ENCODE results near the gene TM9SF4.

TM9SF4 gene

GRCh38 chr20:32213870-32214269, 104.4 kb downstream of the TM9SF4 start:
- no peak for DNase-seq

DNA sequence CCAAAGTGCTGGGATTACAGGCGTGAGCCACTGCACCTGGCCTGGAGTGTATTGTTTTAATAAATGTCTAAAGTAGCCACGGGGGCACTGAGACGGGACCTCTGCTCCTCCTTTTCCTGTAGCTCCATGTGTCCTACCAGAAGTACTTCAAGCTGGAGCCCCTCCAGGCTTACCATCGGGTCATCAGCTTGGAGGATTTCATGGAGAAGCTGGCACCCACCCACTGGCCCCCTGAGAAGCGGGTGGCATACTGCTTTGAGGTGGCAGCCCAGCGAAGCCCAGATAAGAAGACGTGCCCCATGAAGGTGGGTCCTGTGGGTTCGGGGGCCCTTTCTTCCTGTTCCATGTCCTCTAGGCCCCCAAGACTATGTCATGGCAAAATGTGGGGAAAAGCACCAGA, 105.6 kb downstream of the TM9SF4 start:
- no peak for DNase-seq

- no peak for DNase-seq
Observed at GRCh38 chr20:32215729-32216128, 106.2 kb downstream of the TM9SF4 start.

DNA sequence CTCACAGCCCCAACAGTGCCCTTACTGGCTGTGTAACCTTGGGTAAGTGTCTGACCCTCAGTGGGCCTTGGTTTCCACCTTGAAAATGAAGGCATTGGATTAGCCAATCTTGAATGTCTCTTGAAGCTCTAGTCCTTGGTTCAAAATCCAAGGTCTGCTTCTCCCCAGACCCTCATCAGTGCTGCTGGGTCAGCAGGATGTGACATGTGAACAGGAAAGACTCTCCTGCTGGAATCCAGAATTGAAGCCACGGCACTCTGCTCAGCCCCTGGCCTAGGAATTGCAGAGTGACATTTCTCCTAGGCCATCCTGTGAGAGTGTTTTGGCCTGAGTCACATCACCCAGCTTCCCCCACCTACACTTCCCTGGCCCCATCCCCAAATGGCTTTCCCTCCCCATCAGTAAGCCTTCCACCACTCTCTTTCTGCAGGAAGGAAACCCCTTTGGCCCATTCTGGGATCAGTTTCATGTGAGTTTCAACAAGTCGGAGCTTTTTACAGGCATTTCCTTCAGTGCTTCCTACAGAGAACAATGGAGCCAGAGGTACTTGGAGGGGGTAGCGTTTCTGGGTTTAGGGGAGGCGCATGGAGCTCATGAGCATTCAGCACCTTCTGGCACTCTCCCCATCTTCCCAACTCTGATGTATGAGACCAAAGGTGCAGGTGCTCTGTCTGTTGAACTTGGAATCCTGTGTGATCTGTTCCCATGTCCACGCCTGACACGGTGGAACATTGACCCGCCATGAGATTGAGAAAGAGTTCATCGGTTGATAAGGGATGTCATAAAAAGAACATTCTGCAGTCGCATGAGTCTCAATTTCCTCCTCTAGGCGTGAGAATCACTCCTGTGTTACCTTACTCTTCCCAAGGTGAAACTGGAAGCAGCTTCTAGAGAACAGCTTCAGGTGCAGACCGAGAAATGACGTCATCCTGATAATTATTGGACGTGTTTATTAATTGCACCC, 106.9 kb downstream of the TM9SF4 start:
- no peak for DNase-seq
